GM18873 (cell line): ENCODE measurements around the gene TMEM150B.

Experiments used
- ATAC-seq: cut with Tn5 transposase; IDR thresholded peaks from one replicate; pipeline ENCODE4 v1.9.1; 2021; ENCODE audit warnings: mild to moderate bottlenecking, moderate library complexity, moderate number of reproducible peaks; ENCODE audit not compliant: unreplicated experiment, low FRiP score

Gene TMEM150B

DNA sequence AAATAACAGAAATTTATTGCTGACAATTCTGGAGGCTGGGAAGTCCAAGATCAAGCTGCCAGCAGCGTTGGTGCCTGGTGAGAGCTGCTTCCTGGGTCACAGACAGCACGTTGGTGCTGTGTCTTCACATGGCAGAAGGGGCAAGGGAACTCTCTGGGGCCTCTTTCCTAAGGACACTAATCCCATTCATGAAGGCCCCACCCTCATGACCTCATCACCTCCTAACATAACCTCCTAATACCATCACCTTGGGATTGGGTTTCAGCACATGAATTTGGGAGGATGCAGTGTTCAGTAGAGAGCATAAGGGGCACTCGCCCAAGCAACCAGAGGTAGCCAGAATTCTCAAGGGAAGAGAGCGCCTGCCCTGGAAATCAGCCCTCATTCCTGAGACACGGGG is 15.7 kb downstream of the TMEM150B start:
- no peak for ATAC-seq

DNA sequence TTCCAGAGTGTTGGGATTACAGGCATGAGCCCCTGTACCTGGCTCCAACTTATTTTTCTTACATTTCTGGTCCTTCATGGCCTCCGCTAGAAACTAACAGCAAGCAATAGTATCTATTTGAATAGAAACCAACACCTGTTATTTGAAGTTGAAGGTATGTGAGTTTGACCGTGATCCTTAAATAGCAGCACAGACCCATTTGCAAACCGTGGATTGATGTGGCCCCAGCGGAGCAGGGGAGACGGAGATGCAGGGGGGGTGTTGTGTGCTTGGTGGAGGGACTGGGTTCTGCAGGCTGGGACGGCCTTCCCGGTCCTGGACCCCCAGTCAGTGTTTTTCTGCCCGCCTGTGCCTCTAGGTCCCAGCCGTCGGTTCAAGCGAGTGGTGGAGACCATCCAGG is 16.9 kb downstream of the TMEM150B start:
- ATAC-seq, result no peak

GRCh38 chr19:55306712-55307111 is 18.4 kb downstream of the TMEM150B start:
- ATAC-seq, result no peak

GRCh38 chr19:55305983-55306562 is 19.1 kb downstream of the TMEM150B start:
- ATAC-seq, result no peak

DNA sequence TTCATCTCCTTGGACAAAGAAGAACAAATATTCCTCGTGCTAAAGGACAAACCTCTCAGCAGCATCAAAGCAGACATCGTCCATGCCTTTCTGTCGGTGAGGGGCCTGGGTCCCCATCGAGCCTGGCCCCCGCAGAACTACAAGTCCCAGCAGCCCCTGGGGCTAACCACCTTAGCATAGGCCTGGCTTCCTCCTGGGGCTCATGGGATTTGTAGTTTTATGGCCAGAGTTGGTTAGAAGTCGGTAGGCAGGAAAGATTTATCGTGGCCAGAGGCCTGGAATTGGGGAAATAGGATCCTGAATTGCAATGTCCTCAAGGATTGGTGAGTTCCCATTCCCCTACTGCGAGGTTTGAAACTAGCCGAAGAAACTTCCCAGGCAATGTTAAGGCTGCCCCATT is 19.6 kb downstream of the TMEM150B start:
- ATAC-seq, result no peak

- ATAC-seq, result no peak
These were observed 20.2 kb downstream of the TMEM150B start for GRCh38 chr19:55304980-55305379.

DNA sequence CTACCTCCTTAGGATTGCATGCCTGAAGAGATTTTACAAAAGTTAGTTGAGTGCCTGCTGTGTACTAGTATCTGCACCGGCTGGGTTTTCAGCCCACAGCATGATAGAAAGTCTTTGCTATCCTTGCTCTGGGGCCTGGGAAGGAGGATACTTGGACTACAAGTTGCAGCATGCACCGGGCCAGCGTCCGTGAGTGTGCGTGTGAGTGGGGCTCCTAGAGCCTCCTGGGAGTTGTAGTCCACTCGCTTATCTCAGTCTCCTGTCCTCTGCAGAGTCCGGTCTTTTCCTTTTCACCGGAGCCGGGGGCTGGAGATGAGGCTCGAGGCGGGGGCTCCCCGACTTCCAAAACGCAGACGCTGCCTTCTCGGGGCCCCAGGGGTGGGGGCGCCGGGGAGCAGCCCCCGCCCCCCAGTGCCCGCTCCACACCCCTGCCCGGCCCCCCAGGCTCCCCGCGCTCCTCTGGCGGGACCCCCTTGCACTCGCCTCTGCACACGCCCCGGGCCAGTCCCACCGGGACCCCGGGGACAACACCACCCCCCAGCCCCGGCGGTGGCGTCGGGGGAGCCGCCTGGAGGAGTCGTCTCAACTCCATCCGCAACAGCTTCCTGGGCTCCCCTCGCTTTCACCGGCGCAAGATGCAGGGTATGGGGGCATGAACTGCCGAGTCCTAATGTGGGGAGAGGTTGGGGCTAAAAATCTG is 20.7 kb downstream of the TMEM150B start:
- ATAC-seq, result no peak

- ATAC-seq, result no peak
These were observed 21.7 kb downstream of the TMEM150B start for GRCh38 chr19:55303477-55303876.

- no peak for ATAC-seq
These were observed 22.8 kb downstream of the TMEM150B start for GRCh38 chr19:55302318-55302703.

- no peak for ATAC-seq
These were observed 23.5 kb downstream of the TMEM150B start for GRCh38 chr19:55301459-55302317.

DNA sequence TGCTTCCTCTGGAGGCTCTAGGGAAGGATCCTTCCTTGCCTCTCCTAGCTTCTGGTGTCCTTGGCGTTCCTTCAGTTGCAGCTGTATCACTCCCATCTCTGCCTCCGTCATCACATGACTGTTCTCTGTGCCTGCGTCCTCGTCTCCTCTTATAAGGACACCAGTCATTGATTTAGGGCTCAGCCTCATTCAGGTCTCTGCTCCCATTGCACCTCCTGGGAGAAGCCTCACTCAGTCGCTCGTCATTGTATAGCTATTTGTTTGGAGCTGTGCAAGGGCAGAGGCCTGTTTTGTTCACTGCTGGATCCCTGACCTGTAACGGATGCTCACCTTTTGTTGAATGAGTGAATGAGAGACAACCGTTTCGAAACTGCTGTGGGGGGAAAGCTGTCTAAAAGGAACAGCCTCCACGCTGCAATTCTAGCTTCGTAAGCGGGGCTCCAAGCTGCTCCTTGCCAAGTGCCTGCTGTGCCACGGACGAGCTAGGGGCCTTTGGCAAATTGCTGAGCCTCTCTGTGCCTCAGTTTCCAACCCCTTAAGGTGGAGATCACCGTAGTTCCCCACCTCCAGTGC is 24.2 kb downstream of the TMEM150B start:
- ATAC-seq, result no peak

DNA sequence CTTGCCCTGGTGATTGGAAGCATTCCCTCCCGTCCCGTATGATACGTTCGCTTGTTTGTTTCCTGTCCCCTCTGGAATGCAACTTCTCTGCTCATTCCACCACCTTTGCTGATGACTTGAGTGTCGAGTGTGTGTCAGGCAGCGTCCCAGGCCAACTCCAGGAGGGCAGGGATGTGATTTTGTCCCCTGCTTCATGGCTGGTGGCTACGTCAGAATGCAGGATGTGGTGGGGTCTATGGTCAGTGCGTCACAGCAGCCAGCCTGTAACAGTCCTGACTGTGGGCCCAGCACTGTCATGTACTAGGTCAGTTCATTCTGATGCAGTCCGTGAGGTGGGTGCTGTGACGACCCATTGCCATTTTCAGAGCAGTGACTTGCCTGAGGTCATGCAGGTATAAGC is 25.1 kb downstream of the TMEM150B start:
- no peak for ATAC-seq

- no peak for ATAC-seq
These were observed 27.9 kb downstream of the TMEM150B start for GRCh38 chr19:55297267-55297666.

GRCh38 chr19:55289117-55289796 is 35.9 kb downstream of the TMEM150B start:
- ATAC-seq, result no peak

DNA sequence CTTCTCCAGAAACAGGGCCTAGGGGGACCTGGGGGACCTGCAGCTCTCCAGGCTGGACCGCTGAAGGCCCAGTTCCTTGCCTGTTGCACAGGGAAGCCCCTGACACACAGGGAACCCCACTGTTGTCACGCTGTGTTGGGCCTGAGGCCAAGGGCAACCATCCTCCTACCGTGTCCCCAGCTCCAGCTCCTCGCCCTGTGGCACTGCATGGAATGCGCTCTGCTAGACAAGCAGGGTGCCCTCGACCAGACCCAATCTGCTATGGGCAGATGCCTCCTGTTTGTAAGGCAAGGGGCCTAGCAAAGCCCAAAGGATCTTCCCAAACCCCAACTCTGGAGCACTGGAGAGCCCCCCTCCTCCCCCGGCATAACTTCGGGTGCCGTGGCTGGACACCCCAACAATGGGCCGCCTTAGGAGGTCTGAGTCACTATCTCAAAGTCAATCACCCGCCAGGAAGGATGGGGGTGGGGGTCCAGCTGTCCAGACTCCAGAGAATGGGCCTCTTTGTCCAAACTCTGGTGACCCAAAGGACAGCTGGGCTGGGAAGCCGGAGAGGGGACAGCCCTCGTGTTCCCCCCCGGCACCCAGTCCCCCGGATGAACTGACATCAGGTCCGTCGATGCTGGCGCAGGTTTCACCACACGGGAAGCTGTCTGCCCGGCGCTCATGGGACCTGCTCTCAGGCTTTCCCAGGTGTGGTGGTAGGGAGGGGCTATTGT is 37.6 kb downstream of the TMEM150B start:
- no peak for ATAC-seq

DNA sequence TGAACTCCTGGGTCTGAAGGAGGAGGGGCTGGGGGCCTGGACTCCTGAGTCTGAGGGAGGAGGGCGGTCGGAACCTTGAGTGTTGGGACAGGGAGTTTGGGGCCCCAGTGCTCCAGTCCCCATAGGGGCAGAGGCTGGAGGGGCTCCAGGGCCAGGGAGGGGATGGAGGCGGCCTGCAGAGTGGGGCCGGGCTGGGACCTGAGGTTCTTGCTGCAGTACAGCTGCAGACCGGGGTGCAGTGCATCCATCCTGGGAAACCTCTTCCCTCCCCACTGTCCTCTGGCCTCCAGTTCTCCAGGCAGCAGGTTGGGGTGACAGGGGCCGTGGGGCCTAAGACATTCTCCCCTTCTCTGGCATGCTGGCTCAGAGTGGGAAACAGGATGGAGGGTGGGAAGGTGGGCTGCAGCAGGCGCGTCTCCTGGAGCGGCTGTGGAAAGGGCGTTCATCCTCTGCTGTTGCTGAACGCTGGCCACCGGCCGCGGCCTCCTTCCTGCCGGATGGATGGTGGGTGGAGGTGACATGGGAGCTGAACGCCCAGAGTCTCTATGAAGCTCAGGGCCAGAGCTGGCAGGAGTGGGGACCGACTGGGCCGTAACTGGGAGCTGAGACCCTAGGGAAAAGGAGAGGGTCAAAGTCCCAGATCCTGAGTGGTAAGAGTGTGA is 39.8 kb downstream of the TMEM150B start:
- ATAC-seq, result no peak

GRCh38 chr19:55284405-55285058 is 40.6 kb downstream of the TMEM150B start:
- no peak for ATAC-seq

- no peak for ATAC-seq
These were observed 41.4 kb downstream of the TMEM150B start, which contains the start of gene BRSK1 for GRCh38 chr19:55283548-55284377. TSS of gene BRSK1 (plus strand) at chr19:55283997. CDS start at chr19:55284443, 446 bp downstream.
